GM10248 (cell line): Measurements from ENCODE around the gene ABTB1.
A peak's percentile ranks its signal among the peaks of the same experiment; 100 is the strongest.

Experiments
- CTCF ChIA-PET: fragments of 300-600 bp; sonication (Branson Sonifier 250); formaldehyde crosslinking; extraction: SDS; loops from one replicate; lab custom pipeline; 2021; ENCODE audit warnings: antibody characterized with exemption; lab: Yijun Ruan, JAX
- POLR2A ChIA-PET: fragments of 350-650 bp; sonication (Branson Sonifier 250); formaldehyde crosslinking; extraction: SDS; loops from one replicate; lab custom pipeline; 2020; ENCODE audit warnings: antibody characterized with exemption; lab: Yijun Ruan, JAX
- DNase-seq: peaks from one replicate; pipeline ENCODE4 v3.0.0; 2012; ENCODE audit errors: extremely low spot score
- CTCF ChIP-seq: IDR thresholded peaks from 2 replicates; pipeline ENCODE4 v1.5.1; 2012; ENCODE audit warnings: mild to moderate bottlenecking, low read depth; ENCODE audit errors: extremely low read depth, missing control alignments, control extremely low read depth

Gene ABTB1

GRCh38 chr3:127687228-127687737, 14.5 kb downstream of the ABTB1 start:
- ChIA-PET CTCF (no interaction called here), POLR2A (no interaction called here)
- DNase-seq, result no peak
- TF ChIP-seq CTCF, result no peak

- CTCF ChIA-PET, result interaction anchor here (1.4 kb wide), 1 partner anchor 18 kb away, joined by 3 read pairs; no protein-coding TSS in a partner anchor
- no peak for DNase-seq
- TF ChIP-seq CTCF, result no peak
- POLR2A ChIA-PET, result no interaction called here
These were observed 15.3 kb downstream of the ABTB1 start for GRCh38 chr3:127688022-127688415.

- ChIA-PET CTCF (interaction anchor here (1.4 kb wide), 2 partner anchors 12 to 18 kb away, joined by 3 to 5 read pairs; no protein-coding TSS in a partner anchor), POLR2A (no interaction called here)
- no peak for TF ChIP-seq CTCF
- DNase-seq, result no peak
These were observed 15.9 kb downstream of the ABTB1 start for GRCh38 chr3:127688416-127689265.

- DNase-seq, result no peak
- POLR2A ChIA-PET, result no interaction called here
- CTCF ChIA-PET, result interaction anchor here (1.4 to 3.7 kb wide), 3 partner anchors 8 to 17 kb away, joined by 3 to 22 read pairs (median 5); no protein-coding TSS in a partner anchor
- no peak for TF ChIP-seq CTCF
These were observed 16.6 kb downstream of the ABTB1 start for GRCh38 chr3:127689266-127689860.

GRCh38 chr3:127690106-127690505, 17.4 kb downstream of the ABTB1 start:
- TF ChIP-seq CTCF, result no peak
- ChIA-PET POLR2A (no interaction called here), CTCF (interaction anchor here (1.4 to 3.7 kb wide), 3 partner anchors 9 to 137 kb away, joined by 3 to 22 read pairs (median 5); no protein-coding TSS in a partner anchor)
- DNase-seq, result no peak

- TF ChIP-seq CTCF, result peak; percentile 63
- ChIA-PET POLR2A (no interaction called here), CTCF (interaction anchor here (0.8 to 3.7 kb wide), 4 partner anchors 10 to 136 kb away, joined by 3 to 22 read pairs (median 3); no protein-coding TSS in a partner anchor)
- no peak for DNase-seq
These were observed 18.2 kb downstream of the ABTB1 start for GRCh38 chr3:127690823-127691452.
